ENCODE results near the gene GPER1.
A peak's percentile ranks its signal among the peaks of the same experiment; 100 is the strongest.

The GPER1 gene

DNA sequence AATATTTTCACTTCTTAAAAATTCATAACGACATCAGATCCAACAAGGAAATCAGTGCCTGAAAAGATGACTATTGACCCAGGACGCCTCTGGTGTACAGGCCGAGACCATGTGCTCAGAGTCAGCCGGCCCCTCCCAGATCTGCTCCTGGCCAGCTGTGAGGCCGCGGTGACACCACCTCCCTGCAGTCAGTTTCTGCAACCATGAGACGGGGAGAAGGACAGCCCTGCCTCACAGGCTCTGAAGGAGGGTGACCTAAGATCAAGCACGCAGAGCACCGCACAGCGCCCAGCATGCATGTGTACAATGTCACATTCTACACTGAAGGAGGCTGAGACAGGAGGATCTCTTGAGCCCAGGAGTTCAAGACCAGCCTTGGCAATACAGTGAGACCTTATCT is 2.6 kb upstream of the GPER1 start:
- Histone ChIP-seq H3K4me1 (ENCODE audit: control insufficient read depth, insufficient read depth, low read length) (peaks cover 50% of the 10 kb centered on the region), H3K4me3 (ENCODE audit: low read length) (no peak overlapping the region), H3K9me3 (ENCODE audit: control insufficient read depth, low read length) (no peaks in the 10 kb centered on the region), H3K9ac (ENCODE audit: low read length) (peak overlapping the region; percentile 86), H3K36me3 (ENCODE audit: control insufficient read depth, insufficient read depth, low read length, severe bottlenecking) (no peaks in the 10 kb centered on the region), H3K27me3 (replicated peaks; ENCODE audit: control insufficient read depth, insufficient read depth, low read length) (no peaks in the 10 kb centered on the region)
- DNase-seq (ENCODE audit: low read depth) = no peak

GRCh38 chr7:1085910-1086421 is 1.9 kb upstream of the GPER1 start:
- Histone ChIP-seq H3K4me3 (ENCODE audit: low read length) (peak overlapping the region; percentile 80), H3K9me3 (ENCODE audit: control insufficient read depth, low read length) (no peaks in the 10 kb centered on the region), H3K9ac (ENCODE audit: low read length) (peak overlapping the region; percentile 86), H3K36me3 (ENCODE audit: control insufficient read depth, insufficient read depth, low read length, severe bottlenecking) (no peaks in the 10 kb centered on the region), H3K27me3 (replicated peaks; ENCODE audit: control insufficient read depth, insufficient read depth, low read length) (no peaks in the 10 kb centered on the region), H3K4me1 (ENCODE audit: control insufficient read depth, insufficient read depth, low read length) (peaks cover 50% of the 10 kb centered on the region)
- peak; percentile 49 for DNase-seq (ENCODE audit: low read depth)

DNA sequence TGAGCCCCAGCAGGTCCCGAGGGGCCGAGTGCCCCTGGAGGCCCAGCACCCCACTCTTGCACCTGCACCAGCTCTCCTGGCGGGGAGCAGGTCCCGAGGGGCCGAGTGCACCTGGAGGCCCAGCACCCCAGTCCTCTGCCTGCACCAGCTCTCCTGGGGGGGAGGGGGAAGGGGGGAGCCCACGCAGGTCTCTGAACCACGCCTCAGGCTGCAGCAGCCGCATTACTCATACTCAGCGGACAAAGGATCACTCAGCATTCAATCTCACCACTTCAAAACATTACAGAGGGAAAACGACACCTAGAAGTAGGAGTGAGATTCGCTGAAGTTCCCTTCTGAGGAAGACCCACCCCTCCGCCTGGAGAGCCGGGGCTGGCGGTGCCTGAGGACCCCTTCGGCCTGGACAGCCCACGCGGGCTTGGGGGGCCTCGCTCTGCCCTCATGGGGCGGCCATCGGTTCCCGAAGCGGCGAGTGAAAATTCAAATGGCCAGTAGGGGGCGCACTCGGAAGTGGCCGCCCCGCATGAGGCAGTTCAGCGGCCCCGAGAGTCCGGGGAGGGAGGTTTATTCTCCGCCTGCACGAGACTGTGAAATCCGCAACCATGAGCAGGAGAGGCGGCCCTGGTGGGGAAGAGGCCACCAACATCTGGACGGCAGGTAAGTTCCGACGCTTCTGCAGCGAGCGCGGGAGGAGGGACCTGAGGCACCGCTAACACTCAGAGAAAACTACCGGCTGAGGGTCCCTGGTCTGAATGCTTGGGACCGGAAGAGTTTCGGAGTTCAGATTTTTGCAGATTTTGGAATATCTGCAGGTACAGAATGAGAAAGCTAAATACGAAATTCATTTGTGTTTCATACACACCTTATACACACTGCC is 1.1 kb upstream of the GPER1 start:
- DNase-seq (ENCODE audit: low read depth) = peak; percentile 88
- no peaks in the 10 kb centered on the region for H3K27me3 ChIP-seq (replicated peaks; ENCODE audit: control insufficient read depth, insufficient read depth, low read length)
- H3K4me3 ChIP-seq (ENCODE audit: low read length) = peak overlapping the region; percentile 80
- peaks cover 6% of the 10 kb centered on the region for H3K36me3 ChIP-seq (ENCODE audit: control insufficient read depth, insufficient read depth, low read length, severe bottlenecking)
- H3K9me3 ChIP-seq (ENCODE audit: control insufficient read depth, low read length) = no peaks in the 10 kb centered on the region
- peaks cover 50% of the 10 kb centered on the region for H3K4me1 ChIP-seq (ENCODE audit: control insufficient read depth, insufficient read depth, low read length)
- peak overlapping the region; percentile 86 for H3K9ac ChIP-seq (ENCODE audit: low read length)

DNA sequence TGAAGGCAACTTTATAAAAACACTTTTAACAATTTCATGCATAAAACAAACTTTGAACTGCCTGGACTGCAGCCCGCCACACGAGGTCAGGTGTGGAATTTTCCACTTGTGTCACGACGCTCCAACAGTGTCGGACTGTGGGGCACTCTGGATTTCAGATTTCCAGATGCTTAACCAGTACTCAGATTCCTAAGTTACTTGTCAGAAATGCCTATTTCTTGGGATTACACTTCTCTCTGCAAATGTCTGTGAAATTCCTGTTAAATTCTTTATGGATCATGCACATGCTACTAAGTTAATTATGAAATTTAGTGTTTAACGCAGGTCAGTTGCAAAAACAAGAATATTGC is 473 bp upstream of the GPER1 start:
- peaks cover 12% of the 10 kb centered on the region for H3K36me3 ChIP-seq (ENCODE audit: control insufficient read depth, insufficient read depth, low read length, severe bottlenecking)
- peak; percentile 65 for DNase-seq (ENCODE audit: low read depth)
- H3K9ac ChIP-seq (ENCODE audit: low read length) = peak overlapping the region; percentile 86
- H3K9me3 ChIP-seq (ENCODE audit: control insufficient read depth, low read length) = no peaks in the 10 kb centered on the region
- H3K4me3 ChIP-seq (ENCODE audit: low read length) = peak overlapping the region; percentile 80
- H3K27me3 ChIP-seq (replicated peaks; ENCODE audit: control insufficient read depth, insufficient read depth, low read length) = no peaks in the 10 kb centered on the region
- peaks cover 50% of the 10 kb centered on the region for H3K4me1 ChIP-seq (ENCODE audit: control insufficient read depth, insufficient read depth, low read length)

- Histone ChIP-seq H3K27me3 (replicated peaks; ENCODE audit: control insufficient read depth, insufficient read depth, low read length) (no peaks in the 10 kb centered on the region), H3K4me3 (ENCODE audit: low read length) (no peak overlapping the region), H3K36me3 (ENCODE audit: control insufficient read depth, insufficient read depth, low read length, severe bottlenecking) (peaks cover 23% of the 10 kb centered on the region), H3K4me1 (ENCODE audit: control insufficient read depth, insufficient read depth, low read length) (peaks cover 42% of the 10 kb centered on the region), H3K9ac (ENCODE audit: low read length) (no peak overlapping the region), H3K9me3 (ENCODE audit: control insufficient read depth, low read length) (no peaks in the 10 kb centered on the region)
- DNase-seq (ENCODE audit: low read depth) = no peak
Observed at GRCh38 chr7:1090236-1090635, 2.3 kb downstream of the GPER1 start.

- DNase-seq (ENCODE audit: low read depth) = no peak
- Histone ChIP-seq H3K27me3 (replicated peaks; ENCODE audit: control insufficient read depth, insufficient read depth, low read length) (no peaks in the 10 kb centered on the region), H3K4me1 (ENCODE audit: control insufficient read depth, insufficient read depth, low read length) (peaks cover 34% of the 10 kb centered on the region), H3K9me3 (ENCODE audit: control insufficient read depth, low read length) (no peaks in the 10 kb centered on the region), H3K9ac (ENCODE audit: low read length) (no peak overlapping the region), H3K36me3 (ENCODE audit: control insufficient read depth, insufficient read depth, low read length, severe bottlenecking) (peaks cover 23% of the 10 kb centered on the region), H3K4me3 (ENCODE audit: low read length) (no peak overlapping the region)
Observed at GRCh38 chr7:1090686-1091643, 3.1 kb downstream of the GPER1 start.

DNA sequence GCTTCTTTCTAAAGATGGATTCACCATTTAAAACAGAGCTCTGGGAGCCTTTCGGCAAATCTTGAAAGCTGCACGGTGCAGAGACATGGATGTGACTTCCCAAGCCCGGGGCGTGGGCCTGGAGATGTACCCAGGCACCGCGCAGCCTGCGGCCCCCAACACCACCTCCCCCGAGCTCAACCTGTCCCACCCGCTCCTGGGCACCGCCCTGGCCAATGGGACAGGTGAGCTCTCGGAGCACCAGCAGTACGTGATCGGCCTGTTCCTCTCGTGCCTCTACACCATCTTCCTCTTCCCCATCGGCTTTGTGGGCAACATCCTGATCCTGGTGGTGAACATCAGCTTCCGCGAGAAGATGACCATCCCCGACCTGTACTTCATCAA is 3.7 kb downstream of the GPER1 start:
- H3K4me1 ChIP-seq (ENCODE audit: control insufficient read depth, insufficient read depth, low read length) = peaks cover 28% of the 10 kb centered on the region
- H3K9me3 ChIP-seq (ENCODE audit: control insufficient read depth, low read length) = no peaks in the 10 kb centered on the region
- no peak overlapping the region for H3K9ac ChIP-seq (ENCODE audit: low read length)
- H3K36me3 ChIP-seq (ENCODE audit: control insufficient read depth, insufficient read depth, low read length, severe bottlenecking) = peaks cover 23% of the 10 kb centered on the region
- no peak overlapping the region for H3K4me3 ChIP-seq (ENCODE audit: low read length)
- no peaks in the 10 kb centered on the region for H3K27me3 ChIP-seq (replicated peaks; ENCODE audit: control insufficient read depth, insufficient read depth, low read length)
- DNase-seq (ENCODE audit: low read depth) = no peak

DNA sequence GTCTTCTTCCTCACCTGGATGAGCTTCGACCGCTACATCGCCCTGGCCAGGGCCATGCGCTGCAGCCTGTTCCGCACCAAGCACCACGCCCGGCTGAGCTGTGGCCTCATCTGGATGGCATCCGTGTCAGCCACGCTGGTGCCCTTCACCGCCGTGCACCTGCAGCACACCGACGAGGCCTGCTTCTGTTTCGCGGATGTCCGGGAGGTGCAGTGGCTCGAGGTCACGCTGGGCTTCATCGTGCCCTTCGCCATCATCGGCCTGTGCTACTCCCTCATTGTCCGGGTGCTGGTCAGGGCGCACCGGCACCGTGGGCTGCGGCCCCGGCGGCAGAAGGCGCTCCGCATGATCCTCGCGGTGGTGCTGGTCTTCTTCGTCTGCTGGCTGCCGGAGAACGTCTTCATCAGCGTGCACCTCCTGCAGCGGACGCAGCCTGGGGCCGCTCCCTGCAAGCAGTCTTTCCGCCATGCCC is 4.3 kb downstream of the GPER1 start:
- H3K9ac ChIP-seq (ENCODE audit: low read length) = no peak overlapping the region
- no peak for DNase-seq (ENCODE audit: low read depth)
- no peaks in the 10 kb centered on the region for H3K27me3 ChIP-seq (replicated peaks; ENCODE audit: control insufficient read depth, insufficient read depth, low read length)
- no peaks in the 10 kb centered on the region for H3K9me3 ChIP-seq (ENCODE audit: control insufficient read depth, low read length)
- peaks cover 23% of the 10 kb centered on the region for H3K36me3 ChIP-seq (ENCODE audit: control insufficient read depth, insufficient read depth, low read length, severe bottlenecking)
- no peak overlapping the region for H3K4me3 ChIP-seq (ENCODE audit: low read length)
- H3K4me1 ChIP-seq (ENCODE audit: control insufficient read depth, insufficient read depth, low read length) = peaks cover 23% of the 10 kb centered on the region

GRCh38 chr7:1092806-1093501 is 5.0 kb downstream of the GPER1 start:
- H3K36me3 ChIP-seq (ENCODE audit: control insufficient read depth, insufficient read depth, low read length, severe bottlenecking) = peaks cover 23% of the 10 kb centered on the region
- no peaks in the 10 kb centered on the region for H3K27me3 ChIP-seq (replicated peaks; ENCODE audit: control insufficient read depth, insufficient read depth, low read length)
- no peak overlapping the region for H3K9ac ChIP-seq (ENCODE audit: low read length)
- DNase-seq (ENCODE audit: low read depth) = no peak
- H3K4me1 ChIP-seq (ENCODE audit: control insufficient read depth, insufficient read depth, low read length) = peaks cover 16% of the 10 kb centered on the region
- H3K4me3 ChIP-seq (ENCODE audit: low read length) = no peak overlapping the region
- no peaks in the 10 kb centered on the region for H3K9me3 ChIP-seq (ENCODE audit: control insufficient read depth, low read length)

GRCh38 chr7:1093502-1093843 is 5.6 kb downstream of the GPER1 start:
- no peaks in the 10 kb centered on the region for H3K9me3 ChIP-seq (ENCODE audit: control insufficient read depth, low read length)
- H3K36me3 ChIP-seq (ENCODE audit: control insufficient read depth, insufficient read depth, low read length, severe bottlenecking) = peaks cover 23% of the 10 kb centered on the region
- H3K4me3 ChIP-seq (ENCODE audit: low read length) = no peak overlapping the region
- no peak for DNase-seq (ENCODE audit: low read depth)
- H3K27me3 ChIP-seq (replicated peaks; ENCODE audit: control insufficient read depth, insufficient read depth, low read length) = no peaks in the 10 kb centered on the region
- H3K9ac ChIP-seq (ENCODE audit: low read length) = no peak overlapping the region
- peaks cover 10% of the 10 kb centered on the region for H3K4me1 ChIP-seq (ENCODE audit: control insufficient read depth, insufficient read depth, low read length)

All from adipocyte (in vitro differentiated cells).